NCI-H1694 treated with DMSO at 0.1 percent for 48 hours (cell line): Measurements from ENCODE around the gene CDK5RAP2.
A peak's percentile ranks its signal among the peaks of the same experiment; 100 is the strongest.

ENCODE experiments used
- DNase-seq: peaks from one replicate; lab custom pipeline; 2025; lab: John Stamatoyannopoulos, UW

The CDK5RAP2 gene

DNA sequence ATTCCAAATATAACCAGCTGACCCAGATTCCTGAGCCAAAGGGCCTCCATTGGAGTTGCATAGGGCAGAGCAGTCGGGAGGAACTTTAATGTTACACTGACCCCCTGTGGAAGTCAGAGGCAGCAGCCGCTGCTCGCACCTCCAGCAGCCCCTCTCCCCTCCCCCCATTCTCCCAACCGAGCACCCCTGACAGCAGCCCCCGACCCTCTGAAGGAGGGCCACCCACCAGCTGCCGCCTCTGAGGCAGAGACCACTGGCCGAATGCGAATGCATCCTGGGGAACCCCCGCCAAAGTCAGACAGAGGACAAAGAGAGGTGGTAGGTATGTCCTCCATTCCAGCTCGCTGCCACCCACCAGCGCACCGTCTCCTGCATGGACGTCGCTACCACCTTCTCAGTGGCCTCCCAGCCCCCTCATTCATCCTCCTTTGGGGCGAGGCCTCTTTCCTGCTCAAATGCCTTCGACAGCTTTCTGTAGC is 231.0 kb downstream of the CDK5RAP2 start:
- peak; percentile 41 for DNase-seq

DNA sequence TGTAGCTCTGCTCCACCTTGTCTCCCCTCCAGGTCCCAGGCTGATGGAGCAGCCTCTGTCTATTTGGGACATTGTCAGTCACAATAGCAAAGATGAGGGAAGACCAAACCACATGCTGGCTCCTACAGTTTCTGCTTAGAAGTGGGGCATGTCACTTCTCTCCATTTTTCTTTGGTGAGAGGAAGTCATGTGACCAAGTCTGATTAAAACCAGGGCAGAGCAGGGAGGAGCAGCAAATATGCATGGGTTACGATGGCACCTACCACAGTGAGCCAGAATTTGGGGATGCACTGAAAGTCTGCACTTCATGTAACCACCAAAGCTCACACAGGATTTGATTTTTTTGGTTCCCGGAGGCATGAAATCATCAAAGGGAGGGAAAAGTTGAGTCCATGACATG is 234.6 kb downstream of the CDK5RAP2 start:
- DNase-seq: no peak

DNA sequence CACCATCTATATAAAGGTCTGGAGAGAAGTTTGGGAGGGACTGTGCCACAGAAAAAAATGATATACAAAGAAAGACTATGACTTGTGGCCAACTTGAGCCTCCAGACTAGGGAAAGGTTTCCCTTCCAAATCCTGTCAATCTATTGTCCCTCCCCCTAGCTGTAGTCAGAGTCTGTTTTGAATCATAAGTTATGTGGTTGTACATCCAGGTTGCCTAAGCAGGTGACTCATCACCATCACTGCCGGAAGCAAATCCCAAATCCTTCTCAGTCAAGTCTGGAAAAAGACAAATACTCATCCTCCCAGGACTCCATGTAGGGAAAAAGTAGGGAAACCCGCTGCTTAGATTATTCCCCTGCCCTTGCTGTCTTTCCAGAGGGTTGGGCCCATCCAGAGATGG is 235.7 kb downstream of the CDK5RAP2 start:
- DNase-seq: no peak

DNA sequence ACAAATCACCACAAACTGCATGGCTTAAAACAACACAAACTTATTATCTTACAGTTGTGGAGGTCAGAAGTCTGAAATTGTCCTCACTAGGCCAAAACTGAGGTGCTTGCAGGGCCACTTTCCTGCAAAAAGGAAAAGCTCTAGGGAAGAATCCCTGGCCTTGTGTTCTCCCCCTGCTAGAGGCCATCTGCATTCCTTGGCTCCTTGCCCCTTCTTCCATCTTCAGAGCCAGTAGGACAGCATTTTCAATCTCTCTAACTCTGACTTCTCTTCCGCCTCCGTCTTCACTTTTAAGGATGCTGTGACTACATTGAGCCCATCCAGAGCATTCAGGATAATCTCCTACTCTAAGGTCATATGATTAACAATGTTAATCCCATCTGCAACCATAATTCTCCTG is 236.6 kb downstream of the CDK5RAP2 start:
- DNase-seq: no peak
